Stimulated activated CD8-positive, alpha-beta memory T cell treated with anti-CD3 and anti-CD28 coated beads, Interleukin-2, amount 100 ng/mL, for 1 hour (primary cell): ENCODE measurements around the gene PES1.
"Not testable (repeated sequence)": the region's sequence is repeated elsewhere in the genome, so short reads cannot be mapped to it uniquely, and the experiment has no call there.

ENCODE experiments used
- DNase-seq, 2 donors: peaks; one replicate each; pipeline ENCODE4 v3.0.0-alpha.2; 2020; ENCODE audit warnings: low read depth in 2 of 2

Gene PES1

GRCh38 chr22:30591588-30592359 lies at the start of gene PES1:
TSS of gene PES1 (minus strand) at chr22:30591910. CDS start at chr22:30591833, 77 bp downstream.
- peak; percentile 85 to 88 for DNase-seq

- no peak for DNase-seq
Observed at GRCh38 chr22:30640839-30641430, 49.2 kb upstream of the PES1 start.

GRCh38 chr22:30640361-30640760 lies 48.7 kb upstream of the PES1 start:
- no peak for DNase-seq

- no peak for DNase-seq
Observed at GRCh38 chr22:30637701-30638114, 46.0 kb upstream of the PES1 start.

- no peak for DNase-seq
Observed at GRCh38 chr22:30636226-30637077, 44.7 kb upstream of the PES1 start.

- DNase-seq: peak; percentile 93 to 94
Observed at GRCh38 chr22:30635273-30636225, 43.8 kb upstream of the PES1 start, which contains the start of gene SLC35E4. TSS of gene SLC35E4 (plus strand) at chr22:30635781. CDS start at chr22:30636451, 670 bp downstream.

- DNase-seq: peak; percentile 85 to 86
Observed at GRCh38 chr22:30634471-30635233, 42.9 kb upstream of the PES1 start.

GRCh38 chr22:30631469-30631868 lies 39.8 kb upstream of the PES1 start:
- not testable (repeated sequence) for DNase-seq

GRCh38 chr22:30628491-30628890 lies 36.8 kb upstream of the PES1 start:
- no peak for DNase-seq

- DNase-seq: no peak
Observed at GRCh38 chr22:30627471-30627870, 35.8 kb upstream of the PES1 start.

- no peak for DNase-seq
Observed at GRCh38 chr22:30626413-30626812, 34.7 kb upstream of the PES1 start.

GRCh38 chr22:30619909-30620308 lies 28.2 kb upstream of the PES1 start:
- not testable (repeated sequence) for DNase-seq

GRCh38 chr22:30617819-30618218 lies 26.1 kb upstream of the PES1 start:
- no peak for DNase-seq

GRCh38 chr22:30615543-30615954 lies 23.8 kb upstream of the PES1 start:
- no peak for DNase-seq

GRCh38 chr22:30614879-30615278 lies 23.2 kb upstream of the PES1 start:
- DNase-seq: no peak

GRCh38 chr22:30614268-30614667 lies 22.6 kb upstream of the PES1 start:
- DNase-seq: no peak

- no peak for DNase-seq
Observed at GRCh38 chr22:30612789-30613188, 21.1 kb upstream of the PES1 start.

GRCh38 chr22:30611197-30611596 lies 19.5 kb upstream of the PES1 start:
- DNase-seq: no peak

- no peak for DNase-seq
Observed at GRCh38 chr22:30610299-30610698, 18.6 kb upstream of the PES1 start.
